Common myeloid progenitor, CD34-positive (primary cell): ENCODE measurements around the gene LPCAT2.

Experiments used
- CTCF ChIA-PET: fragments of 350-600 bp; sonication (Branson Sonifier 250); formaldehyde crosslinking; loops from one replicate; lab custom pipeline; 2021; ENCODE audit warnings: antibody characterized with exemption; lab: Charles Lee
- POLR2A ChIA-PET: fragments of 350-600 bp; sonication (Branson Sonifier 250); formaldehyde crosslinking; loops from one replicate; lab custom pipeline; 2021; ENCODE audit warnings: antibody characterized with exemption; lab: Charles Lee
- DNase-seq, 3 donors: peaks; one replicate each; pipeline versions ENCODE4 v3.0.0 to v3.0.0-alpha.2; 2013
- H3K27ac ChIP-seq, 2 experiments: 1 replicate in 1 of 2; 2 replicates in 1 of 2; pipeline ENCODE4 v1.7.0; 2013; ENCODE audit warnings: inconsistent platforms in 2 of 2, low read length in 2 of 2, mild to moderate bottlenecking in 2 of 2, low read depth in 1 of 2, moderate library complexity in 1 of 2; ENCODE audit not compliant: severe bottlenecking in 2 of 2, insufficient read depth in 1 of 2, poor library complexity in 1 of 2
- H3K27me3 ChIP-seq, 5 experiments: replicated peaks in 2 of 5; 1 replicate in 3 of 5; 2 replicates in 2 of 5; pipeline versions ENCODE4 v1.6.1 to v1.7.0; 2013; ENCODE audit warnings: low read length in 4 of 5, mild to moderate bottlenecking in 2 of 5, moderate library complexity in 2 of 5, inconsistent platforms in 1 of 5; ENCODE audit not compliant: insufficient read depth in 5 of 5, control insufficient read depth in 4 of 5
- H3K36me3 ChIP-seq, 4 experiments: 1 replicate in 2 of 4; 2 replicates in 2 of 4; pipeline versions ENCODE4 v1.6.1 to v1.7.0; 2013; ENCODE audit warnings: low read length in 3 of 4, control low read depth in 1 of 4, mild to moderate bottlenecking in 1 of 4; ENCODE audit not compliant: control insufficient read depth in 4 of 4, insufficient read depth in 4 of 4
- H3K4me1 ChIP-seq, 4 experiments: 1 replicate in 3 of 4; 2 replicates in 1 of 4; pipeline versions ENCODE4 v1.6.1 to v1.7.1; 2013; ENCODE audit warnings: low read length in 3 of 4, mild to moderate bottlenecking in 3 of 4, control low read depth in 1 of 4, inconsistent platforms in 1 of 4, moderate library complexity in 1 of 4; ENCODE audit not compliant: control insufficient read depth in 4 of 4, insufficient read depth in 4 of 4; ENCODE audit errors: control extremely low read depth in 1 of 4
- H3K4me3 ChIP-seq, 7 experiments: 1 replicate in 4 of 7; 2 replicates in 3 of 7; pipeline versions ENCODE4 v1.5.1 to v1.7.0; 2013; ENCODE audit warnings: mild to moderate bottlenecking in 7 of 7, low read length in 6 of 7, moderate library complexity in 6 of 7, inconsistent platforms in 2 of 7, low read depth in 2 of 7, control low read depth in 1 of 7; ENCODE audit not compliant: insufficient read depth in 4 of 7, control insufficient read depth in 1 of 7; ENCODE audit errors: extremely low read depth in 1 of 7
- H3K9me3 ChIP-seq, 5 experiments: 1 replicate in 4 of 5; 2 replicates in 1 of 5; pipeline versions ENCODE4 v1.6.1 to v1.7.1; 2013; ENCODE audit warnings: low read length in 4 of 5, mild to moderate bottlenecking in 2 of 5, inconsistent platforms in 1 of 5, low read depth in 1 of 5, moderate library complexity in 1 of 5; ENCODE audit not compliant: control insufficient read depth in 4 of 5, insufficient read depth in 2 of 5; ENCODE audit errors: control extremely low read depth in 1 of 5
- WGBS: methylation state at CpG from one replicate; pipeline ENCODE4 v1.1.5; 2013; ENCODE audit not compliant: insufficient coverage; 5-methylcytosine and 5-hydroxymethylcytosine counted together

Gene LPCAT2

GRCh38 chr16:55481023-55481422 is 27.8 kb upstream of the LPCAT2 start:
- Histone ChIP-seq H3K4me3 (peak overlapping the region in 4 of 7 experiments; percentile 69 to 81 (median 78)), H3K9me3 (no peaks in the 10 kb centered on the region), H3K27me3 (peaks cover 0 to 12% (median 0%) of the 10 kb centered on the region in 5 experiments), H3K27ac (no peak overlapping the region), H3K4me1 (peaks cover 0 to 27% (median 21%) of the 10 kb centered on the region in 4 experiments), H3K36me3 (peaks cover 0 to 33% (median 9%) of the 10 kb centered on the region in 4 experiments)
- ChIA-PET POLR2A (interaction anchor here (0.5 to 0.7 kb wide), 2 partner anchors 9 to 42 kb away, joined by 3 read pairs; no protein-coding TSS in a partner anchor), CTCF (interaction anchor here (0.9 to 3.8 kb wide), 4 partner anchors 11 to 221 kb away, joined by 3 to 15 read pairs (median 10); no protein-coding TSS in a partner anchor)
- WGBS = 83% methylated on average over 1 of the region's 4 CpGs
- no peak for DNase-seq

- ChIA-PET POLR2A (no interaction called here), CTCF (interaction anchor here (3.8 kb wide), 1 partner anchor 220 kb away, joined by 14 read pairs; no protein-coding TSS in a partner anchor)
- Histone ChIP-seq H3K4me1 (peaks cover 0 to 27% (median 21%) of the 10 kb centered on the region in 4 experiments), H3K27me3 (peaks cover 0 to 10% (median 0%) of the 10 kb centered on the region in 5 experiments), H3K27ac (no peak overlapping the region), H3K9me3 (no peaks in the 10 kb centered on the region), H3K36me3 (peaks cover 0 to 43% (median 9%) of the 10 kb centered on the region in 4 experiments), H3K4me3 (no peak overlapping the region)
- 90% methylated on average over 2 of the region's 2 CpGs for WGBS
- no peak for DNase-seq
These were observed 26.8 kb upstream of the LPCAT2 start for GRCh38 chr16:55482056-55482455.

DNA sequence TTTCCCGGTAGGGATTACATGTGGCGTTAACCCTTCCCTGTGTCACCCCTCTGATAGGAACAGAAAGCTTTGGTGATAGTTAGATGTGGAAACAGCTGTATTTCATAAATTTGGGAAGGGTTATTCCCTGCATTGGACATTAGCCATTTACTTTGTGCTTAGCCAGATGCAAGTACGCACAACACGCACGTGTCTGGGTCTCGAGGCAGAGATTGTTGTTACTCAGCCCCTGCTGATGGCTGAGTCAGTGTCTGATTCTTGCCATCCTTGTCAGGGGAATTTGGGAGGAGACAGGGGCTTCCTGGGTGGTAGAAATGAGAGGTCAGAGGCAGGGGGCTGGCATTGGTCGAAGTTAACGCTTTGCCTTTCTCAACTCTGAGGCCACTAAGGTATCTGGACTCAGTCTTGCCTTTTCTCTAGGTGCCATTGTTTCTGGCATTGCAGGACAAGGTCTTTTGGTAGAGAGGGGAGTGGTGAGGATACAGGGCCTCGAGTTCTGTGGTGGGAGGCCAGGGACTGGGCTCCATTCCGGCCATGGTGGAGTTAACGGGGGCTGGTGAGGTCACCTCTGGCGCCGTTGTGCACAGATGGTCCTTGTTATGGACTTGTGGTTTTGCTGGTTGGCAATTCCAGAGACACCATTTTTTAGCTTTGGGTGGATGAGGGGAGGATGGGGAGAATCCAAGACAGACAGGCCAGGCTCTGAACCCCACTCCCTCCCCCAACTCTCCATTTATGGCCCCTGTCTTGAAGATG is 21.6 kb upstream of the LPCAT2 start:
- ChIA-PET POLR2A (no interaction called here), CTCF (interaction anchor here (0.7 to 10.6 kb wide), 3 partner anchors 13 to 22 kb away, joined by 3 to 76 read pairs (median 3); no protein-coding TSS in a partner anchor)
- no peak for DNase-seq
- H3K4me1 ChIP-seq = no peaks in the 10 kb centered on the region
- H3K36me3 ChIP-seq = peaks cover 0 to 90% (median 19%) of the 10 kb centered on the region in 4 experiments
- H3K27me3 ChIP-seq = no peaks in the 10 kb centered on the region
- H3K4me3 ChIP-seq = no peak overlapping the region
- WGBS = over 99% methylated on average over 6 of the region's 13 CpGs
- H3K9me3 ChIP-seq = no peaks in the 10 kb centered on the region
- H3K27ac ChIP-seq = no peak overlapping the region

DNA sequence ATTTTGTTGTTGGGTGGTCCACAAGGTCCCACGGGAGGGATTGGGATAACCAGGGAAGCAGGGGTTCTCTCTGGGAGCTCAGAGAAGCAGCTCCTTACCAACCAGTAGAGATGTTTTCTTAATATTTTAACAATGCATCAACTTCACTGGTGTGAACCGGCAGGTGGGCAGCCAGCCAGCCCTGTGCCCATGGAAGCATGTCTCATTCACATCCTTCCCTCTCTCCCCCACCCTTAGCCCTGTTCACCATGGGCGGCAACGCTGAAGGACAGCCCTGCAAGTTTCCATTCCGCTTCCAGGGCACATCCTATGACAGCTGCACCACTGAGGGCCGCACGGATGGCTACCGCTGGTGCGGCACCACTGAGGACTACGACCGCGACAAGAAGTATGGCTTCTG is 20.6 kb upstream of the LPCAT2 start:
- Histone ChIP-seq H3K4me3 (no peak overlapping the region), H3K27ac (no peak overlapping the region), H3K36me3 (peaks cover 0 to 89% (median 19%) of the 10 kb centered on the region in 4 experiments), H3K9me3 (no peaks in the 10 kb centered on the region), H3K4me1 (no peaks in the 10 kb centered on the region), H3K27me3 (no peaks in the 10 kb centered on the region)
- ChIA-PET POLR2A (interaction anchor here (0.5 kb wide), 1 partner anchor 8 kb away, joined by 3 read pairs; no protein-coding TSS in a partner anchor), CTCF (interaction anchor here (0.7 to 10.6 kb wide), 4 partner anchors 22 to 216 kb away, joined by 3 to 118 read pairs (median 40); no protein-coding TSS in a partner anchor)
- WGBS = 98% methylated on average over 10 of the region's 12 CpGs
- no peak for DNase-seq

DNA sequence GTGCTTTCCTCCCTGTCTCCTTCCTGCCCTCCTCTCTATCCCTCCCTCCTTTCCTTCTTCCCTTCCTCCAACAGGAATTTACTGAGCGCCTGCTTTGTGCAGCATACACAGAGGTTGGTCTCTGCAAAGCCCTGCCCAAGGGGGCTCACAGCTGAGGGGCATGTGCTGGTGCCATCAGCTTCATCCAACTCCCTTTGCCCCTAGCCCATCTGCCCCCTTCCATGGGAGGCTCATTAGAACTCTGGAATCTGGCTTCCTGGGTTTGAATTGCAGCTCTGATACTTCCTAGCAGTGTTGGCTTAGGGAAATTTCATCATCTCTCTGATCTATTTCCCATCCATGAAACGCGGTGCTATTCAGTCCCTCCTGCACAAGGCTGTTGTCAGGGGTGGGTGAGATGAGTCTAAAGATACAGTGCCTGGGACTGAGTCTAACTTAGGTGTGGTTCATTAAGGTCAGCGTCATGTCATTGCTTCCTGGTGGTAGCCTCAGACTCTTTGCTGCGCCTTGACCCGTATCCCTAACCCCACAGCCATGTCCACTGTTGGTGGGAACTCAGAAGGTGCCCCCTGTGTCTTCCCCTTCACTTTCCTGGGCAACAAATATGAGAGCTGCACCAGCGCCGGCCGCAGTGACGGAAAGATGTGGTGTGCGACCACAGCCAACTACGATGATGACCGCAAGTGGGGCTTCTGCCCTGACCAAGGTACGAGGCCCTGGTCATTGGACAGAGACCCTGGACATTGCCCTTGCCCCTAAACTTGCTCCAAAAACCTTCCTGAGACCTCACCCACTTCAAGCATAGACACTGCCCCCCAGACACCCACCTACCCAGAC is 19.5 kb upstream of the LPCAT2 start:
- WGBS = 95% methylated on average over 12 of the region's 14 CpGs
- Histone ChIP-seq H3K9me3 (no peaks in the 10 kb centered on the region), H3K27ac (no peak overlapping the region), H3K36me3 (peaks cover 0 to 84% (median 18%) of the 10 kb centered on the region in 4 experiments), H3K4me3 (no peak overlapping the region), H3K4me1 (no peaks in the 10 kb centered on the region), H3K27me3 (no peaks in the 10 kb centered on the region)
- DNase-seq = no peak
- CTCF ChIA-PET = interaction anchor here (1.2 to 10.6 kb wide), 3 partner anchors 23 to 215 kb away, joined by 3 to 118 read pairs (median 76); no protein-coding TSS in a partner anchor
- POLR2A ChIA-PET = no interaction called here

DNA sequence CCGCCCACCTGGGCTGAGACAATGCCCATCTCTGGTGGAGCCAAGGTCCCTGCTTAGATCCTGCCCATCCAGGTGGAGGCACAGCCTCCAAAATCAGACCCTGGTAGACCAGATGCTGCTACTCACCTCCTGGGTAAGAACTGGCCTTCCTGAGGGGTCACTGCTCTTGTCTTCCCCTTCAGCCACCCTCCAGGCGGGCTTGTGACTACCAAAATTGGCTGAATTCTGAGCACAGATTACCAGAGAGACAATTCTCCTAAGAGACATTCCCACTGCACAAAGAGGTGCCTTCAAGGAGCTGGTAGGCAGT is 19.0 kb upstream of the LPCAT2 start:
- H3K4me1 ChIP-seq = peaks cover 0 to 3% (median 0%) of the 10 kb centered on the region in 4 experiments
- H3K4me3 ChIP-seq = no peak overlapping the region
- ChIA-PET CTCF (interaction anchor here (1.0 to 10.6 kb wide), 3 partner anchors 24 to 215 kb away, joined by 4 to 118 read pairs (median 76); no protein-coding TSS in a partner anchor), POLR2A (interaction anchor here (1.0 kb wide), 1 partner anchor 10 kb away, joined by 3 read pairs; no protein-coding TSS in a partner anchor)
- no peak overlapping the region for H3K27ac ChIP-seq
- 100% methylated on average over 2 of the region's 2 CpGs for WGBS
- peaks cover 0 to 79% (median 16%) of the 10 kb centered on the region in 4 experiments for H3K36me3 ChIP-seq
- H3K27me3 ChIP-seq = no peaks in the 10 kb centered on the region
- no peak for DNase-seq
- no peaks in the 10 kb centered on the region for H3K9me3 ChIP-seq
